Embryonic facial prominence (tissue), 1 donor: ENCODE measurements around the gene HNRNPUL2.
A peak's percentile ranks its signal among the peaks of the same experiment; 100 is the strongest.

Experiments
- DNase-seq: peaks from one replicate; pipeline ENCODE4 v3.0.0-alpha.2; 2016; ENCODE audit errors: extremely low spot score

HNRNPUL2 gene

DNA sequence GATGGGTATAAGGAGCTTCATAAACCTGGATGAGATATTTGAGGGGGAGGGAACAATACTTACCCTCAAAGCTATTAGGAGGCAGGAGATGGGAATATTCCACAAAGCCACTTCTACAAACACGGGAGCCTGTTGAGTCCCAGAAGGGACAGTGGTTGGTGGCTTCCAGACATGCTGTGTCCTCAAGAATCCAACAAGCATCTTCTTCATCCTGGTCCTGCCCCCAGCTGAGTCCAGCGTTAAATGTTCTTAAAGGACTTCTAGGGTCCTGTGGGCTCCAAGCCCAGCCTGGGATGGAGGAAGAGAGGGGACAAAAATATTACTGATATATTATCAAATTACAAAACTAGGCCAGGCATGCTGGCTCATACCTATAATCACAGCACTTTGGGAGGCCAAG is 59.8 kb downstream of the HNRNPUL2 start:
- DNase-seq: no peak

DNA sequence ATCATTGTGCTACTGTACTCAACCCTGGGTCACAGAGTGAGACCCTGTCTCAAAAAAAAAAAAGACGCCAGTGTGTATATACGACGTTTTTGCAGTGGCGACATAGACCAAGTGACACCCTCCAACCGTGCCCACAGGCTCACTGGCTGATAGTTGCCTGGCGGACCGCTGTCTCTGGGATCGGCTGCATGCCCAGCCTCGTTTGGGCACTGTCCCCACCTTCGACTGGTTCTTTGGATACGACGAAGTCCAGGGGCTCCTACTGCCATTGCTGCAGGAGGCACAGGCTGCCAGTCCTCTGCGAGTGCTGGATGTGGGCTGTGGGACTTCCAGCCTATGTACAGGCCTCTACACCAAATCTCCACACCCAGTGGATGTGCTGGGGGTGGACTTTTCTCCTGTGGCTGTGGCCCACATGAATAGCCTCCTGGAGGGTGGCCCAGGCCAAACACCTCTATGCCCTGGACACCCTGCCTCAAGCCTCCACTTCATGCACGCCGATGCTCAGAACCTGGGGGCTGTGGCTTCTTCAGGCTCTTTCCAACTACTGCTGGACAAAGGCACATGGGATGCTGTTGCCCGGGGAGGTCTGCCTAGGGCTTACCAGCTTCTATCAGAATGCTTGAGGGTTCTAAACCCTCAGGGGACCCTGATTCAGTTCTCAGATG is 60.9 kb downstream of the HNRNPUL2 start:
- no peak for DNase-seq

DNA sequence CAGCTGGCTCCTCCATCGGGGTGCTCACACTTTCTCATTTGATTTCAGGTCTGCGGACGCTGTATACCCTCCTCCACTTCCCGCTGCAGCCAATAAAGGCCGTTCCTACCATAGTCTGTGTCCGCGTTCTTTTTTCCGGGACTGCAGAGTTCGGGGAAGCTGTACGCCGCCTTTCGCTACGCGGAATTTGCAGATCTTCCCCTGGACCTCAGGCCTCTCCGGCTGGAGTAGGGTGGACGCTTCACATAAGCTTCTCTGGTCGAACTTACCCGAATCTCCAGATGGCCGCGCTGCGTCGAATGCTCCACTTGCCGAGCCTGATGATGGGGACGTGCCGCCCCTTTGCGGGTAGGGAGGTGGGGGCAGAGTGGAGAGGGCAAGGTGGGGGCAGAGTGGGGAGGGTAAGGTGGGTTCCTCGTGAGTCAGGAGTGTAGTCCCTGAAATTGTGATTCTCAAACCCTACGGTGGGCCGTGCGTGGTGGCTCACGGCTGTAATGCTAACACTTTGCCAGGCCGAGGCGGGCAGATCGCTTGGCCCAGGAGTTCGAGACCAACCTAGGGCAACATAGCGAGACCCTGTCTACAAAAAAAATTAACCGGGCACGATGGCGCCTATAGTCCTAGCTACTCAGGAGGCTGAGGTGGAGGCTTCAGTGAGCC is 61.5 kb downstream of the HNRNPUL2 start:
- DNase-seq: no peak

DNA sequence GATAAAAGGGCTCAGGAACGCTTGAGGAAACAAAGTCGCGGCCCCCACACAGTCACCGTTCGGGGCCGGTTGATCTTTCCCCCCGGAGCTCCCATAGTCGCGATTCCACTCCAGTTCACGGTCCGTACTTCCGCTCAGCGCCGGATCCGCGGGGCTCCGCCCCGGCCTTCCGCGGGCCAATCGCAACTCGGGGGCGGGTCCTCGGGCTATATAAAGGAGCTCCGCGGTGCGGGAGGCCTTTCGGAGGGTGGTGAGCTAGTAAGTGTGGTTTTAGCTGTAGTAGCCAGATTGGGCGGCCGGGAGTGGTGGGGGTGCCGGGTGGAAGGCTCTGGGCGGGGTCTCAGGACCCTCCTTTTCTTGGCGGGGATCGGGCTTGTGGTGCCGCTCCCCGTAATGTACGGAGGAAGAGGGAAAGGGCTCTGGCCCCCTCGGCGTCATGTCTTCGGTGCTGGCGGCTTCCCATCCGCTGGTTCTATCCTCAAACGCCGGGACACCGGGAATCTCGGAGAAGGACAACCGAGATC is 62.1 kb downstream of the HNRNPUL2 start, which contains the start of the genes C11orf98 and CSKMT:
TSS of gene C11orf98 (minus strand) at position 136 of the 524 bp plus-strand sequence. CDS start at position 95, 41 bp downstream.
TSS of gene CSKMT (plus strand) at position 238 of the 524 bp plus-strand sequence. CDS start 568 bp downstream, outside the sequence.
- DNase-seq: peak; percentile 89

DNA sequence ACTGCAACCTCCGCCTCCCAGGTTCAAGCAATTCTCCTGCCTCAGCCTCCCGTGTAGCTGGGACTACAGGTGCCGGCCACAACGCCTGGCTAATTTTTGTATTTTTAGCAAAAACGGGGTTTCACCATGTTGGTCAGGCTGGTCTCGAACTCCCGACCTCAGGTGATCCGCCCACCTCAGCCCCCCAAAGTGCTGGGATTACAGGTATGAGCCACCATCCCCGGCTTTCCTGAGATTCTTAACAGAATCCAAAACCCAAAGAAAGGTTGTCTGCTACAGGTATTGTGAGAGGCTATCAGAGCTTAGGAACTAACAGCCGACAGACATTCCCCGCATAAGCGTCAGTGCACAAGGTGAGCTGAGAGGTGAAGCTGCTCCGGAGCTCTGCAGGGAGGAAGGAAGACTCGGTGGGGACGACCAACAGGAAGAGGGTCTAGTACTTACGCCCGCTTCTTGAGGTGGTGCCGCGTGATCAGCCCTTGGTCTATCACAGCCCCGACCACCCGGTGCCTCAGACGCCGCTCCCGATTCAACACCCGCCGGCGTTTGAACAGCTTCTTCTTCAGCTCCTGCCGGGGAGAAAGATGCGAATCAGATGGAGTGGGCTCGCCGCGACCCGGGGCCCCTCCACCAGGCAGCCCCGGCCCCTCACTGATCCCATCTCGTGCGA is 62.7 kb downstream of the HNRNPUL2 start:
- peak; percentile 19 for DNase-seq
